SU-DHL-6 (cell line): ENCODE results near the gene TRIM39.

Source experiments
- H2AFZ ChIP-seq: fragments of 200-600 bp; sonication (generic); 2 replicates; pipeline ENCODE4 v1.6.1; 2014; ENCODE audit warnings: low read depth, mild to moderate bottlenecking, moderate library complexity, mixed read lengths, antibody characterized with exemption, low read length; ENCODE audit not compliant: severe bottlenecking
- H3F3A ChIP-seq: fragments of 200-600 bp; shearing (Covaris generic); 2 replicates; pipeline ENCODE4 v1.6.0; 2016; ENCODE audit warnings: antibody characterized with exemption, mild to moderate bottlenecking; ENCODE audit not compliant: insufficient read depth
- H3K27ac ChIP-seq: fragments of 200-600 bp; sonication (generic); 2 replicates; pipeline ENCODE4 v1.5.1; 2016; ENCODE audit warnings: low read depth, mild to moderate bottlenecking, low read length, moderate library complexity, mixed read lengths
- H3K27me3 ChIP-seq: fragments of 200-600 bp; sonication (generic), shearing (Covaris generic); 2 replicates; pipeline ENCODE4 v1.6.0; 2014; ENCODE audit warnings: mild to moderate bottlenecking, low read length
- H3K36me3 ChIP-seq: fragments of 200-600 bp; sonication (generic); 2 replicates; pipeline ENCODE4 v1.6.1; 2014; ENCODE audit warnings: mild to moderate bottlenecking, low read length, mixed read lengths
- H3K4me2 ChIP-seq: fragments of 300-600, 200-600 bp; shearing (Covaris generic), sonication (generic); 2 replicates; pipeline ENCODE4 v1.6.0; 2014; ENCODE audit warnings: low read length, low read depth, mild to moderate bottlenecking; ENCODE audit not compliant: poor library complexity, severe bottlenecking
- H3K4me3 ChIP-seq: fragments of 200-600 bp; sonication (generic); 2 replicates; pipeline ENCODE4 v1.5.1; 2014; ENCODE audit warnings: antibody characterized with exemption, low read length, mild to moderate bottlenecking, mixed read lengths; ENCODE audit not compliant: insufficient read depth, poor library complexity, severe bottlenecking
- H3K79me2 ChIP-seq: fragments of 200-600 bp; sonication (generic); 2 replicates; pipeline ENCODE4 v1.6.1; 2014; ENCODE audit warnings: mild to moderate bottlenecking, low read length, moderate library complexity; ENCODE audit not compliant: insufficient read depth
- H3K9ac ChIP-seq: fragments of 200-600 bp; sonication (generic); 2 replicates; pipeline ENCODE4 v1.7.0; 2014; ENCODE audit warnings: mild to moderate bottlenecking, low read length
- H3K9me2 ChIP-seq: fragments of 200-600 bp; sonication (generic); replicated peaks from 2 replicates; pipeline ENCODE4 v1.6.1; 2014; ENCODE audit warnings: low read length; ENCODE audit not compliant: insufficient read depth
- H3K9me3 ChIP-seq: fragments of 200-600 bp; sonication (generic); 2 replicates; pipeline ENCODE4 v1.6.1; 2014; ENCODE audit warnings: low read length, mixed read lengths; ENCODE audit not compliant: insufficient read depth
- H4K20me1 ChIP-seq: fragments of 200-600 bp; sonication (generic); 2 replicates; pipeline ENCODE4 v1.6.1; 2014; ENCODE audit warnings: low read depth, mild to moderate bottlenecking, antibody characterized with exemption, low read length, moderate library complexity, mixed read lengths
- CTCF ChIP-seq: fragments of 200-600 bp; sonication (generic); IDR thresholded peaks from one replicate; pipeline ENCODE4 v1.5.1; 2017; ENCODE audit warnings: antibody characterized with exemption, mild to moderate bottlenecking, low read length, moderate library complexity; ENCODE audit not compliant: insufficient read depth, poor library complexity, severe bottlenecking
- EZH2phosphoT487 ChIP-seq: fragments of 200-600 bp; sonication (generic), shearing (Covaris generic); conservative IDR thresholded peaks from 2 replicates; pipeline ENCODE4 v1.6.1; 2018; ENCODE audit warnings: mild to moderate bottlenecking, antibody characterized with exemption, low read length, moderate library complexity, mixed read lengths

The TRIM39 gene

DNA sequence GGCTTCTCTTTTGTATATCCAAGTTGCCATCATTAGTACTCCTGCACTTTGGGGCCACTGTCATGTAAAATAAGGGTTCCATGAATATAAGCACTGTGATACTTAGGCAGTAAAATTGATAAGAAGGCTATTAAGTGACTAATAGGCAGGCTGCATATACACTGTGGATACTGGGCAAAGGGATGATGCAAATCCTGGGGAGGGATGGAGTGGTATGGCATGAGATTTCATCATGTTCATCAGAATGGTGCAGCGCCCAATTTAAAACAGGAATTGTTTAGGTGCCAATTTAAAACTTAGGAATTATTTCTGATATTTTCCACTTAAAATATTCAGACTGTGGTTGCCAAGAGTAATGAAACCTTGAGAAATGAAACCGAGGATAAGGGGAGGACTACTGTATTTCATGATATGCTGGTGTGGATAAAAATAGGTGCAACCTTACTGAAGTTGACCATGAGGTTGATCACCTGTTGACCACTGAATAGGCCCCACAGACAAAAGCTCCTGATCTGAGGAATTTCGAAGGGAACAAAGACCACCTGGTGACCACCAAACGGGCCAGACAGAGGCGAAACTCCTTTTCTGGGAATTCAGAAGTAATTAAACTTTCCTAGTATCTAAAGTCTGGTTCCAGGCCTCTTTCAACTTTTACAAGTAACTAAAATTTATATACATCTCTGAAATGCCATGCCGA lies 4.9 kb upstream of the TRIM39 start:
- Histone ChIP-seq H3K9me2 (no peaks in the 10 kb centered on the region), H2AFZ (no peak overlapping the region), H3F3A (peaks cover 4% of the 10 kb centered on the region), H4K20me1 (peaks cover 71% of the 10 kb centered on the region), H3K79me2 (peaks cover 97% of the 10 kb centered on the region), H3K4me3 (no peak overlapping the region), H3K36me3 (peaks cover 5% of the 10 kb centered on the region; the same call in 1 of the 2 replicates), H3K4me2 (peak overlapping the region; percentile 22), H3K9ac (no peak overlapping the region), H3K9me3 (no peaks in the 10 kb centered on the region), H3K27ac (no peak overlapping the region), H3K27me3 (no peaks in the 10 kb centered on the region)
- TF ChIP-seq CTCF (no peak), EZH2phosphoT487 (no peak)

GRCh38 chr6:30322527-30323501 lies 3.9 kb upstream of the TRIM39 start:
- H3F3A ChIP-seq, result peaks cover 5% of the 10 kb centered on the region
- H3K4me2 ChIP-seq, result peak overlapping the region; percentile 73
- H3K79me2 ChIP-seq, result peaks cover 91% of the 10 kb centered on the region
- H4K20me1 ChIP-seq, result peaks cover 61% of the 10 kb centered on the region
- 0 out of 2 replicates have a peak, but pooled peaks cover 2% of the 10 kb centered on the region for H3K36me3 ChIP-seq
- no peaks in the 10 kb centered on the region for H3K27me3 ChIP-seq
- no peak overlapping the region for H3K27ac ChIP-seq
- no peaks in the 10 kb centered on the region for H3K9me2 ChIP-seq
- no peak overlapping the region for H3K4me3 ChIP-seq
- H3K9me3 ChIP-seq, result no peaks in the 10 kb centered on the region
- TF ChIP-seq EZH2phosphoT487, result no peak
- TF ChIP-seq CTCF, result no peak
- no peak overlapping the region for H3K9ac ChIP-seq
- H2AFZ ChIP-seq, result no peak overlapping the region

DNA sequence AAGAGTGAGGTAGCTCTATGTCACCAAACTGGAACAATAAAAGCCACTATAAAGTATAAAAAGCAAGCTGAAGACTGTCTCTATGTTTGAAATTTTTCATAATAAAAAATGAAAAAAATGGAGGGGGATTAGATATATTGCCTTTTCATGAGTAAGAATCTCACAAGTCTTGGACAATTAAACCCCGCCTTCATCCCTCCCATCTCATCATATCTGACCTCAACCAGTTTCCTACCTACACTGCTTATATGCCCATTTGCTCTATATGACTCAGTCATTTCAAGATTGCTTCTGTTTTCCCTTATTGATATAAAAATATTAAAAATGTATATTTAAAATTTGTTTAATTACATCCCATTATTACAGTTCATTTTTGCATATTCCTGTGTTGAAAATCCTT lies 2.9 kb upstream of the TRIM39 start:
- Histone ChIP-seq H3K9me2 (no peaks in the 10 kb centered on the region), H3K27ac (no peak overlapping the region), H3K27me3 (no peaks in the 10 kb centered on the region), H3K4me3 (no peak overlapping the region), H3K9me3 (no peaks in the 10 kb centered on the region), H4K20me1 (peaks cover 57% of the 10 kb centered on the region), H3K9ac (no peak overlapping the region), H2AFZ (no peak overlapping the region), H3F3A (peaks cover 8% of the 10 kb centered on the region), H3K79me2 (peaks cover 84% of the 10 kb centered on the region), H3K36me3 (0 out of 2 replicates have a peak, but pooled peaks cover 2% of the 10 kb centered on the region), H3K4me2 (peak overlapping the region; percentile 73)
- TF ChIP-seq EZH2phosphoT487, result no peak
- no peak for TF ChIP-seq CTCF
